Endothelial cell of umbilical vein (primary cell): ENCODE measurements around the gene AKR7A2. TPM values are rescaled to one million over a fixed set of nuclear protein-coding genes. Genes with fewer than 3 reads are reported as not detected.

Experiments
- BruUV-seq: library from RNA; stranded (reverse); fragments of 400-500 nt; replicated peaks from 2 replicates; lab custom pipeline; 2021; lab: Mats Ljungman, UMichigan
- CTCF ChIA-PET: fragments of 300-600, 350-600 bp; sonication (Branson Sonifier 250); formaldehyde crosslinking; loops from one replicate; lab custom pipeline; 2021; ENCODE audit warnings: antibody characterized with exemption, inconsistent platforms; lab: Charles Lee
- POLR2A ChIA-PET: fragments of 300-600, 350-600 bp; sonication (Branson Sonifier 250); formaldehyde crosslinking; loops from one replicate; lab custom pipeline; 2021; ENCODE audit warnings: antibody characterized with exemption, inconsistent platforms; lab: Charles Lee
- DNase-seq: peaks from one replicate; pipeline ENCODE4 v3.0.0-alpha.2; 2011; ENCODE audit warnings: low read depth, low spot score
- FAIRE-seq: peaks from 2 replicates; lab custom pipeline; 2011; peaks lifted over from hg19 to GRCh38; lab: Jason Lieb, UNC
- H2AFZ ChIP-seq: 2 replicates; pipeline ENCODE4 v1.6.0; 2012; ENCODE audit warnings: low read depth, low read length, control low read depth, inconsistent platforms
- H3K27ac ChIP-seq: 2 replicates; pipeline ENCODE4 v1.5.1; 2011; ENCODE audit warnings: low read depth, mild to moderate bottlenecking, control low read depth, low read length, moderate library complexity; ENCODE audit not compliant: insufficient read depth
- H3K27me3 ChIP-seq, 2 experiments: 2 replicates each; pipeline versions ENCODE4 v1.6.0 to v1.6.1; 2011; ENCODE audit warnings: low read length in 2 of 2, mixed read lengths in 1 of 2; ENCODE audit not compliant: control insufficient read depth in 2 of 2, insufficient read depth in 2 of 2
- H3K36me3 ChIP-seq, 2 experiments: 2 replicates in 1 of 2; 3 replicates in 1 of 2; pipeline ENCODE4 v1.5.1; 2011; ENCODE audit warnings: low read length in 2 of 2, mild to moderate bottlenecking in 1 of 2, moderate library complexity in 1 of 2; ENCODE audit not compliant: control insufficient read depth in 2 of 2, insufficient read depth in 2 of 2; ENCODE audit errors: extremely low read depth in 1 of 2
- H3K4me1 ChIP-seq: 3 replicates; pipeline ENCODE4 v1.5.1; 2011; ENCODE audit warnings: mild to moderate bottlenecking, low read length; ENCODE audit not compliant: control insufficient read depth, insufficient read depth; ENCODE audit errors: extremely low read depth
- H3K4me2 ChIP-seq: 2 replicates; pipeline ENCODE4 v1.6.1; 2011; ENCODE audit warnings: low read length, control low read depth, mixed read lengths; ENCODE audit not compliant: insufficient read depth
- H3K4me3 ChIP-seq, 3 experiments: fragments of 200-600 bp in 1 of 3; sonication (generic), shearing (Covaris generic) in 1 of 3; replicated peaks in 1 of 3; 2 replicates each; pipeline ENCODE4 v1.5.1; 2011 to 2016; ENCODE audit warnings: control low read depth in 3 of 3, low read length in 3 of 3, mild to moderate bottlenecking in 2 of 3, inconsistent platforms in 1 of 3, low read depth in 1 of 3, moderate library complexity in 1 of 3; ENCODE audit not compliant: insufficient read depth in 1 of 3
- H3K79me2 ChIP-seq: 2 replicates; pipeline ENCODE4 v1.6.0; 2012; ENCODE audit warnings: low read length, inconsistent platforms; ENCODE audit not compliant: control insufficient read depth, insufficient read depth
- H3K9ac ChIP-seq: replicated peaks from 2 replicates; pipeline ENCODE3; 2011; ENCODE audit warnings: low read length, control low read depth; ENCODE audit not compliant: insufficient read depth; ENCODE audit errors: extremely low read depth
- H3K9me1 ChIP-seq: replicated peaks from 3 replicates; pipeline ENCODE4 v1.6.0; 2011; ENCODE audit warnings: mild to moderate bottlenecking, low read length; ENCODE audit not compliant: control insufficient read depth, insufficient read depth; ENCODE audit errors: extremely low read depth
- H3K9me3 ChIP-seq: replicated peaks from 2 replicates; pipeline ENCODE4 v1.5.1; 2012; ENCODE audit warnings: low read length, inconsistent platforms; ENCODE audit not compliant: control insufficient read depth, insufficient read depth
- H4K20me1 ChIP-seq: replicated peaks from 2 replicates; pipeline ENCODE3; 2011; ENCODE audit warnings: mild to moderate bottlenecking, low read length; ENCODE audit not compliant: control insufficient read depth, insufficient read depth; ENCODE audit errors: extremely low read depth
- CTCF ChIP-seq, 2 donors: IDR thresholded peaks; 1 replicate in 1 of 2; 2 replicates in 1 of 2; pipeline ENCODE4 v1.5.1; 2011; ENCODE audit warnings: low read length in 2 of 2, mild to moderate bottlenecking in 2 of 2, moderate library complexity in 2 of 2, control low read depth in 1 of 2, inconsistent platforms in 1 of 2, low read depth in 1 of 2; ENCODE audit not compliant: insufficient read depth in 1 of 2; ENCODE audit errors: extremely low read depth in 1 of 2
- EZH2 ChIP-seq: IDR thresholded peaks from 2 replicates; pipeline ENCODE4 v1.6.1; 2012; ENCODE audit warnings: borderline replicate concordance, low read depth, mild to moderate bottlenecking, moderate library complexity, low read length, inconsistent platforms; ENCODE audit not compliant: severe bottlenecking
- FOS ChIP-seq: IDR thresholded peaks from 2 replicates; pipeline ENCODE4 v1.6.1; 2011; ENCODE audit warnings: mild to moderate bottlenecking, low read length, moderate library complexity, borderline replicate concordance; ENCODE audit not compliant: insufficient read depth
- GATA2 ChIP-seq: IDR thresholded peaks from 2 replicates; pipeline ENCODE4 v1.7.0; 2011; ENCODE audit warnings: low read depth, mild to moderate bottlenecking, moderate library complexity, mixed read lengths, low read length; ENCODE audit not compliant: insufficient read length, insufficient read depth
- JUN ChIP-seq: IDR thresholded peaks from 2 replicates; pipeline ENCODE4 v1.6.1; 2011; ENCODE audit warnings: borderline replicate concordance, low read depth; ENCODE audit not compliant: insufficient read length, insufficient read depth
- MYC ChIP-seq: IDR thresholded peaks from one replicate; pipeline ENCODE4 v1.6.1; 2011; ENCODE audit warnings: mild to moderate bottlenecking, low read depth, low read length
- POLR2A ChIP-seq: IDR thresholded peaks from 2 replicates; pipeline ENCODE4 v1.6.1; 2012; ENCODE audit warnings: low read depth, mild to moderate bottlenecking, control low read depth, low read length
- POLR2AphosphoS5 ChIP-seq: IDR thresholded peaks from 2 replicates; pipeline ENCODE4 v1.6.1; 2012; ENCODE audit warnings: low read depth, mild to moderate bottlenecking, control low read depth, low read length, moderate library complexity; ENCODE audit not compliant: insufficient read depth
- dilution Hi-C: fragments of 300-500 bp; cut with MboI; formaldehyde crosslinking; loops from one replicate; pipeline ENCODE4 v1.15.0; 2019; ENCODE audit warnings: low sequenced_read_pairs; ENCODE audit not compliant: extremely low pct_ligation_motif_present
- intact Hi-C: fragments of 100-400 bp; cut with micrococcal nuclease; formaldehyde crosslinking; loops from one replicate; pipeline ENCODE4 v1.10.0; 2022
- polyA plus RNA-seq, 4 experiments: library from polyadenylated mRNA; depleted of rRNA in 3 of 4; stranded (reverse) in 3 of 4; unstranded in 1 of 4; fragments of >200 nt; gene quantifications; 2 replicates each; pipeline versions ENCODE4 v1.2.1 to v1.2.3, GENCODE V29; 2011 to 2012; ENCODE audit warnings: missing spikeins in 1 of 4
- total RNA-seq: library from RNA; stranded (reverse); gene quantifications from 2 replicates; pipeline ENCODE4 v1.2.3, GENCODE V29; 2021
- TF ChIP-seq, protein P1 (sequence below): IDR thresholded peaks from 2 replicates; pipeline ENCODE4 v1.6.1; 2011; ENCODE audit not compliant: insufficient read depth, insufficient read length

AKR7A2 gene
- total and polyA plus RNA-seq, 2 donors (not counting 3 experiments of a cell fraction or from before 2014, with no cell fraction given) = 48.0 to 70.7 TPM

- no peak overlapping the region for H3K27ac ChIP-seq
- no peaks in the 10 kb centered on the region for H3K79me2 ChIP-seq
- no peak overlapping the region for H3K9ac ChIP-seq
- DNase-seq (no peak), FAIRE-seq (no peak)
- CTCF ChIA-PET = interaction anchor here (0.9 to 1.7 kb wide), 4 partner anchors 8 to 298 kb away, joined by 3 to 6 read pairs (median 4); no protein-coding TSS in a partner anchor
- H3K4me3 ChIP-seq = no peak overlapping the region
- no peaks in the 10 kb centered on the region for H3K9me1 ChIP-seq
- TF ChIP-seq MYC (no peak), EZH2 (no peak), FOS (no peak), JUN (no peak), CTCF (IDR thresholded peaks at IDR 0.05; ENCODE audit: extremely low read depth in 1 of 2, insufficient read depth in 1 of 2, low read depth in 1 of 2, low read length in 2 of 2) (no peak), POLR2AphosphoS5 (no peak), POLR2A (no peak), GATA2 (no peak)
- TF ChIP-seq, protein P1, sequence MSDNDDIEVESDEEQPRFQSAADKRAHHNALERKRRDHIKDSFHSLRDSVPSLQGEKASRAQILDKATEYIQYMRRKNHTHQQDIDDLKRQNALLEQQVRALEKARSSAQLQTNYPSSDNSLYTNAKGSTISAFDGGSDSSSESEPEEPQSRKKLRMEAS = no peak
- no peaks in the 10 kb centered on the region for H4K20me1 ChIP-seq
- H3K4me1 ChIP-seq = no peaks in the 10 kb centered on the region
- dilution Hi-C loops = no loop called here
- no peak overlapping the region for H3K4me2 ChIP-seq
- H3K9me3 ChIP-seq = no peaks in the 10 kb centered on the region
- BruUV-seq = no TSS peak
- peaks cover 4 to 45% of the 10 kb centered on the region in 2 experiments for H3K36me3 ChIP-seq
- H3K27me3 ChIP-seq = no peaks in the 10 kb centered on the region
- intact Hi-C loops = no loop called here
- POLR2A ChIA-PET = no interaction called here
- H2AFZ ChIP-seq = no peak overlapping the region
Measured at GRCh38 chr1:19353596-19353995, 41.7 kb upstream of the AKR7A2 start.
